Stimulated activated CD8-positive, alpha-beta memory T cell treated with anti-CD3 and anti-CD28 coated beads, Interleukin-7, amount 100 ng/mL, for 24 hours (primary cell): Measurements from ENCODE around the gene ACTN4.

Experiments used
- DNase-seq: peaks from one replicate; pipeline ENCODE4 v3.0.0-alpha.2; 2020; ENCODE audit warnings: low read depth

Gene ACTN4

GRCh38 chr19:38661136-38661535 lies 13.7 kb downstream of the ACTN4 start:
- DNase-seq = no peak

- DNase-seq = no peak
These were observed 14.5 kb downstream of the ACTN4 start for GRCh38 chr19:38661996-38662395.

- DNase-seq = no peak
These were observed 15.2 kb downstream of the ACTN4 start for GRCh38 chr19:38662537-38663155.

GRCh38 chr19:38663156-38663651 lies 15.8 kb downstream of the ACTN4 start:
- no peak for DNase-seq

- DNase-seq = no peak
These were observed 16.6 kb downstream of the ACTN4 start for GRCh38 chr19:38663957-38664502.

GRCh38 chr19:38664503-38665211 lies 17.2 kb downstream of the ACTN4 start:
- no peak for DNase-seq

- no peak for DNase-seq
These were observed 17.9 kb downstream of the ACTN4 start for GRCh38 chr19:38665219-38665931.

GRCh38 chr19:38665950-38666662 lies 18.7 kb downstream of the ACTN4 start:
- DNase-seq = no peak

GRCh38 chr19:38666663-38667511 lies 19.4 kb downstream of the ACTN4 start:
- no peak for DNase-seq

- DNase-seq = no peak
These were observed 20.3 kb downstream of the ACTN4 start for GRCh38 chr19:38667661-38668171.

- no peak for DNase-seq
These were observed 22.1 kb downstream of the ACTN4 start for GRCh38 chr19:38669552-38669951.

- no peak for DNase-seq
These were observed 23.5 kb downstream of the ACTN4 start for GRCh38 chr19:38670921-38671398.

GRCh38 chr19:38671654-38672053 lies 24.2 kb downstream of the ACTN4 start:
- DNase-seq = no peak

GRCh38 chr19:38673030-38673429 lies 25.6 kb downstream of the ACTN4 start:
- DNase-seq = no peak

- no peak for DNase-seq
These were observed 27.1 kb downstream of the ACTN4 start for GRCh38 chr19:38674388-38675171.

- DNase-seq = no peak
These were observed 28.2 kb downstream of the ACTN4 start for GRCh38 chr19:38675611-38676010.

- no peak for DNase-seq
These were observed 28.8 kb downstream of the ACTN4 start for GRCh38 chr19:38676023-38676877.

- no peak for DNase-seq
These were observed 29.6 kb downstream of the ACTN4 start for GRCh38 chr19:38676878-38677646.
